Measurements from ENCODE around the gene VAV3.

Gene VAV3

DNA sequence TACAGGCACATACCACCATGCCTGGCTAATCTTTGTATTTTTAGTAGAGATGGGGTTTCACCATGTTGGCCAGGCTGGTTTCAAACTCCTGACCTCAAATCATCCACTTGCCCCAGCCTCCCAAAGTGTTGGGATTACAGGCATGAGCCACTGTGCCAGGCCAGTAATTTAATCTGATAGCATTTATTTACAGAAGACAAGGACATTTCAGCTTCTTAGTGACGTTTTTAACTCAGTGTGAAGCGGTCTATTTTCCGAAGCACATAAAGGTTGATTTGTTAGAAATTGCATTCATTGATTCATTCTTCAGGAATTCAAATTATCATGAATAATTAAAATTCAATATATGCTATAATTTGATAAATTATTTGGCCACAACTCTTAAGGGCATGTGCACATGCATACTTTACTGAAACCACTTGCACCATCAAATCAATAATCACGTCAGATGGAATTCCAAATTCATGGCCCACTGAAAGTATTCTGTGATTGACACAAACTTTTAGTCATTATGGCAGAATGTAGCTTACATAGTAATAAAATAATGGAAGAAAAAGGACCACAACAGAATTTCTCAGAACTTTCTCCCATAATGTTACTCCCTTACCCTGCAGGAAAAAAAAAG lies 339.5 kb downstream of the VAV3 start:
- no peak for DNase-seq

DNA sequence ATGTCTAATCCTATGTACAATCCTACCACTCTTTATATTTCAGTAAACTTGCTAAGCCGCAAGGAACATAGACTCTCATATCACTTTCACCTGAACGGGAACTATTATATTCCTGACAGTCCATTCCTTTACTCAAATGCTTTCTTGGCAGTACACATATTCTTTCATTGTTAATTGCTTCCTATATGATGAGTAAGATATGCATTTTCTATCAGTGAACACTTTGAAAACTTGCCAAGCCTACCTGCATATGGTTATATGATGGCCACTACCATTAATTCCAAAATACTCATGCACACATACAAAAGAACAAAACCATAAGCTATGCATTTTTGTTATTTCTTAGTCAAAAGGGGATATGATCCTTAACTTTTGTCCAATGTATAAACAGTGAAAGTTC lies 341.5 kb downstream of the VAV3 start:
- no peak for DNase-seq

DNA sequence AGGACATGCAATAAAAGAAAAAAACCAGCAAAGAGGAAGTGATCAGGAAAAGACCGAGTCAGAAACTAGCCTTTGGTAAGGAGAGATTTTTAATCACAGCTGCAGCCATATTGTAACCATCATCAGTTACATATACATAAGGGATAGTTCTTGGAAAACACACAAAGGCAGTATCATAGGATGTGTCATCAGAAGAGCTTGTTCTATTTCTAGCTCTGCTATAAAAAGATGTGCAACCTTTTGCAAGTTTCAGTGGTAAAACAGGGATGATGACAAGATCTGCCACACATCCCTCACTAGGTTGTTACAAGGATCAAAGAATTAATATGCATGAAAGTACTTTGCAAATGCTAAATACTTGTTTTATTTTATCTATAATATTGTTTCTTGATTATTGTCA lies 342.0 kb downstream of the VAV3 start:
- DNase-seq: no peak

DNA sequence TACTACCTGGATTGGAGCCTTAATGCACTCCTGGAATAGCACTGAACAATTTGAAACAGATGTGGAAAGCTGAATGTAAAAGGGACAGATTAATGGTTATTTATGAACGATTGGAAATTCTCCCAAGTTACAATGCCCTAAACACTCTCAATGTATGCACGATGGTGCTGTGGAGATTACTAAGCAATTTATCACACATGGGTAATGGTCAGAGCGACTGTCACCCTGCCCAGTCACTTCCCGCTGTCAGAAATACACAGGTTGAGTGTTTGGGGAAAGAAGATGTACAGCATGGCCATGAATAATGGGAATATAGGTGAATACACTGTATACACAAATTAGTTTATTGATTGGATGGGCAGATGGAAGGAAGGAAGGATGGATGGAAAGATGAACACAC lies 342.4 kb downstream of the VAV3 start:
- no peak for DNase-seq

DNA sequence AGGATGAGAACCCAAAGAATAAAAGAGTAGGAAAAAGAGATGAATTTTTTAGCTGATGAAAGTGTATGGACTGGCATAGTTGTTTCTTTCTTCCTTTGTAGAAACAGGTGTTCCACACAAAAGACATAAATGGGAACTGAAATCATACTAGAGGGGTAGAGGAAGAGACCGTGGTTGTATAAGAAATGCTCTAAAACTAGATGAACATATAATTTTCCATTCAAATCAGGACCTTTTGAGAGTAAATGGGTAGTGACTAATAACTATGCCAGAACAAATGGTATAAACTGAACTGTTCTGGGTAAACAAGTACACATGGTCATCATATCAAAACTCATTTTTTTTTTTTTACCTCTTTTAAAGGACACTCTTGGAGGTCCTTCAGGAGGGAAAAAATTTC lies 344.2 kb downstream of the VAV3 start:
- no peak for DNase-seq

DNA sequence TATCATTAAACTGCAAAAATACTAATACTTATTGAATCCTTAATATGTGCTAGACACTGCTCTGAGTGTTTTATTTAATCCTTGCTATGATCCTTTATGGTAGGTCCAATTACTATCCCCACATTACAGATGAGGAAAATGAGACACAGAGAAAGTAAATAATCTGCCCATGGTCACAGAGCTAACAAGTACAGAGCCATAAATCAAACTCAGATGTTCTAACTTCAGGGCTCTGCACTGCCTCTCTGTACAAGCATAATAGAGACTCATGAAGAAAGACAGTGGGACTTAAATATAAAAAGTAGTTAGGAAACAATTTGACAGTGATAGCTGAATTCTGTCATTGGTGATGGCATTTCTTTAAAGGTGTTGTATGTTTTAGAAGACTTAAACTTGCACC lies 346.4 kb downstream of the VAV3 start:
- no peak for DNase-seq

DNA sequence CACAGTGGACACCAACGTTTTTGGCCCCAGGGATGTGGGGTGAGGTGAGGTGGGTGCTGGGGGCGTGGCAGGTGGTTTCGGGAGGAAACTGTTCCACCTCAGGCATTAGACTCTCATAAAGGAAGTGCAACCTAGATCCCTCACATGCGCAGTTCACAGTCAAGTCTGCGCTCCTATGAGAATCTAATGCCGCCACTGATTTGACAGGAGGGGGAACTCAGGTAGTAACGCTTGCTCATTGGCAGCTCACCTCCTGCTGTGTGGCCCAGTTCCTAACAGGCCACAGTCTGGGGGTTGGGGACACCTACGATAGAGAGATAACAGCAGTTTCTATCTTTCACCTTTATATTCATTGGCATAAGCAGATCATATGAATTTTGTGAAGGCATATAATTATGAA lies 347.1 kb downstream of the VAV3 start:
- no peak for DNase-seq

DNA sequence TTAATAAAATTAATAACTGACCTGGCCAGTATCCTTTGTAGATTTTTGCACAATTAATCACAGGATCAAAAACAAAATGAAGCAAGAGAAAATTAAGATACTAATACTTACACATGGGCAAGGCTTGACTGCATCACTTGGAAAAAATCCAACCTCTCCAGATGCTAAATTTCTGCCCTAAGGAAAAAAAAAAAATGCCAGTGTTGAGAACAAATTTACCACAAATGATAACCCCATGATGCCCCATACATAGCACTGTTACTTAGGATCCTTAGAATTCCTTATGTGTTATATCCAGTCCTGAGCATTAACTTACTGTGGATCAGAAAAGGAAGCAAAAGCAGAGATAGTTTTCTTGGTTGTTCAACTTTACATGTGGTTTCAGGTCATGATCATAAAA lies 347.5 kb downstream of the VAV3 start:
- no peak for DNase-seq

DNA sequence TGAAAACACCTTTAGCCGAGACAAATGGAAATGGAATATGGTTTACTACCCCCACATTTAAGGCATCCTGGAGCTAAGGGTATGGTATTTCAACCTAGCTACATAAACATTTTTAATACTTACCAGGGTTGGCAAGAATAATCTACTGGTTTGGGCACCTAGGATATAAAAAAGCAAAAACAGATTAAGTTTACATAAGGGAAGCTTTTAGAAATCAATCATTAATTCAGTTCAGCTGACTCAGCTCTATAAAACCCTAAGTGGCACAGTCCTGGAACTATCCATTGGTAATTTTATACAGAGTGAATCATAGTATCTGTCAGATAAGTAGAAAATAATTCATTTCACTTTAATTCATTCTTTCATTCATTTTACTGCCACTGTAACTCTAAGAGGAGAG lies 355.2 kb downstream of the VAV3 start:
- no peak for DNase-seq

DNA sequence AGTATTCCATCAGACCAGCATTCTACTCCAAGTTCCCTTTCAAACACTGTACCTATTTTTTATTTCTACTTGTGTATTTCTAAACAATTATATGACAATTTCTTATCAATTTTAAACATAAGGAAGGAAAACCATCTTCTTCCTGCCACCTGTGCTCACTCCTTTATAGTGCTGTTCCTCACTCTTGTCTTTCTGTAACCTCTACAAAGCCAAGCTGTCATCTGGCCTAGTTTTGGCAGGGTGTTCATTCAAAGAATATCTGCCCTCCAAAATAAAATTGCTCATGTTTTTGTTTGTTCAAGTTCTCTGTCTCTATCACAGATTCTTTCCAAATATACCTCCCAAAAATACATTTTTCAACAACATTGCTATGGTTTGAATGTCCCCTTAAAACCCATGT lies 360.2 kb downstream of the VAV3 start:
- no peak for DNase-seq

DNA sequence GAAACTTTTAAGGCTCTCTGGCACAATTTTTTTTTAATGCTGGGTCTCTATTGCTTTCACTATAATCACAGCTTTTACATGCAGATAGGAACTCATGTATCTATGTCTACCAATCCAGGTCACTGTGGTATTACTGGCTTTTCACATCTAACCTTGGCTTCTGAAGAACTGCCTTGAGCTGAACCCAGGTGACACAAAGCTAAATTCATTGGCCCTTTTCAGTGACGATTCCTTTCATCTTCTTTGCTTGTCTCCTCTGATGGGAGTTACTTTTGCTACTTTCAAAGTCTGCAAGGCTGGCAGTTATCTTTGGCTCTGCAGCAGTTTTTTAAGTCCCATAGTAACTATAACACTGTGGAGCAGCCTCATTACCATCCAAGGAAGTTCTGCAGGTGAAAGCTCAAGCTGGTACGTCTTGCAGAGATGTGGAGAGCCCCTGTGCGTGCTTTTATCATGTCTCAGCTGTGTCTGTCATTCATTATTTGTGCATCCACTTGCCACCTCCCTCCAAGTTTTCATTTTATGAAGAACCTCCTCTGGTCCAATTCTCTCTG lies 364.3 kb downstream of the VAV3 start:
- DNase-seq: no peak

DNA sequence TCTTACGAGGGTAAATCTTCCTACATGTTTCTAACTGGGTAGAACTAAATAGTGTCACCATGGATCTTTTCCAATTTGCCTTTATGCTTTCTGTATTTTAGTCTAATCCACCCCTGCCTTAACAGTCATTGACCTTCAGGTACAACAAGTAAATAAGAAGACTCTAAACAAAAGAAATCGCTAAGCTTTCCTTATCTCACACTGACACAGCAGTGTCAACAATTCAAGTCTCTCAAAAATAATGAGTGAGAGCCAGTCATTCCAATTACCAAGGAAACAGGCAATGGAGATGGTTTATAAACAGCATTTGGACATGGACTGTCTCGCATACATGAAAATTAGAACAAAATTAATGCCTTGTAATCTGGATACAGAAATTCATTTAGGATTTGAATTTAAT lies 365.8 kb downstream of the VAV3 start:
- no peak for DNase-seq

DNA sequence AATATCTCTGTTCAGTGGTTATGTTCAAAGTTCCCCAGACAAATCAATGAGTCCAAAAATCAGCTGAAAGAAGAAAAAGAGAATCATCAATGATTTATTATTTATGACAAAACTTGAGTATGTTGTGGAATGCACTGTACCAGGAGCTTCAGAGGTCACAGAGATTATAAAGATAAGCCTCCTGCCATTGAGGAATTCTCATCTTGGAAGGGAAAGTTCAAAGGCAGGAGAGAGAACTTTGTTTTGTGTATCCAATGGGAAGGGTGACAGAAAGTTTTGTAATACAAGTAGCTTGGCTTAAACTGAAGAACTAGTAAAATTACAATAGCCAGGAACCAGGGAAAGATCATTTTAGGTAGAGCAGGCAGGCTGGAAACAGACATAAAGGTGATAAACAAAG lies 367.7 kb downstream of the VAV3 start:
- DNase-seq: no peak

DNA sequence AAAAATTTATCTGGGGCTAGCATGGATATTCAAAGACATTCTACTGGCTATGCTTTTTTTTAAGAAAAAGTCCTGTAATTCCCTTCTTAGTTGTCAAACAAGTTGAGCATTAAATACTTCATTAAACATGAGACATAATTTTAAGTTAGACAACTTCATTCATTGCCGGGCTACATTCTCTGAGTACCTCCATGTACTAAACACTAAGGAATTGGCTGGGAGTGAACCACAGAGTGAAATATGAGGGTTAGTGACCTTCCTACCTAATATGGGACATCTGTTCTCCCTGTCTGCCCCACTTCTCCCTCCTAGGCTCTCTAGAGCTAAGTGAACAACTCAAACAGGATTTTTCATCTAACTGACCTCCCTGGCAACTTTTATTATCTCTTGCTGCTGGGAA lies 370.4 kb downstream of the VAV3 start:
- no peak for DNase-seq

DNA sequence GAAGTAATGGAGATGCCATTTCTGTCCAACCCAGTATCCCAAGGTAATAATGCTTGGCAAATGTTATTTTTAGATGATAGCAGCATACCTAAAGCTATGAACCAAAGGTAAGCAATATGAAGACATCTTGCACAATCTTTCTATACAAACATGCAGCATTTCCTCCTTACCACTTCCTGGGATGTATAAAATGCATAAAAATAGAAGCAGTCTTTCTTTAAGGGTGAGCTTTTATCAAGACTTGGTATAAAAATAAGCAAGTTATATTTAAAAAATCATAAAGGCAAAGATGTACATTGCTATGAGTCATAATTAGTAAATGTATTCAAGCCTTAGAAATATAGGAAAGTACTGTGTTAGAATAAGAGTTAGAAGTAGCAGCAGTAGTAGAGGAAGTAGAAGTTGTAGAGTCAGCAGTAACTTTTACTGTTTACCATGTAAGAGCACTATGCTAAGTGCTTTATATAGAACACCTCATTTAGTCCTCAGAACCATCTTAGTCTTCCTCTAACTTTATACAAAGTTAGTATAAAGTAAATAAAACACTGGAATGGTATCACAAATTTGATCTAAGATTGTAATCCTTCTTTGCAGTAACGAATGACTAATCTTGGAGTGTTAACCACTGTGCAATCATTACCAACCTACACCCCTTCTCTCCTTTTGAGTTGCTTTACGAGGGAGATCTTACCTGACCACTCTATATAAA lies 371.3 kb downstream of the VAV3 start:
- DNase-seq: no peak

DNA sequence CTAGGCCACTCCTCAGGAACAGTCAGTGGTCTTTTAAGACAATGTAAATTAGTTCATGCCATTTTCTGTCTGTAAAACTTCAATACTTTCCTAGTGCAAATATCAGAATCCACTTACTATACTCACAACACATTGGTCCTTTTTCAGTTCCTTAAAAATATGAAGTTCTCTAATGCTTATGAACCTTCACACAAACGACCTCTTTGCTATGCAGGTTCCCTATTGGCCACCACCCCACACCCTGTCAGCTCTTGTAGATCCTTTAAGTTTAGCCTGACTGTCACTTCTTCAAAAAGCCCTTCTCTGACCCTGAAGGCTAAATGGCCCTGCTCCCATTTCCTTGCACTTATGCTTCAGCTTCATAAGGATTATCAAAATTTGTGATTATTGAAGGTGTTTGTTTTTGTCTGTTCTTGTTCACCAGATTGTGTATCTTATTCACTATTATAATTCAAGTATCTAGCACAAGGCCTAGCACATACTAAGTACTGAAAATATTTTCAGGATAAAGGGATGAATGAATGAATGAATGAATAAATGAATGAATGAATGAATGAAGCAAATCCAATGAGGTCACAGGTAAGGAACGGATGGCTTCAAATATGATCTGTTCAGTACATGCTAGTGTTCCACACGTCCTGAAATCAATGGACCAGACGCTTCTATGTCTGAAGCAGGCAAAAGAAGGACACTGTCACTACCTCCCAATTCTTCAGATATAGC lies 373.9 kb downstream of the VAV3 start:
- DNase-seq: no peak

DNA sequence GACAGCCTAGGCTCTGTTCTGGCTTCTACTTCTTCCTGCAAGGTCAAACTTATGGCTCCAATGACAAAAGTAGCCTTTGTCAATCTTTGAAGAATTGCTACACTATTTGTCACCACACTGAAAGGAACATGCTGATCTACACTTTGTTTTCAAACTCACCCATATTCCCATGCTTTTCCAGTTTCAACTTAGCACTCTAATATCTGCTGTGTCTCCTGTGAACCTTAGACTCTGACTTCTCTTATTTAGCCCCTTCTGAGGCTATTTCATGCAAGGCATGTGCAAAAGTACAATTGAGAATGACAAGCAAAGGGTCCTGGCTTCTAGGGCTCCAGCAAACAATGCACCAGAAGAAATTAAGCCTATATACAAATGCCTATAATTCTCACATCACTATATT lies 374.9 kb downstream of the VAV3 start:
- no peak for DNase-seq

DNA sequence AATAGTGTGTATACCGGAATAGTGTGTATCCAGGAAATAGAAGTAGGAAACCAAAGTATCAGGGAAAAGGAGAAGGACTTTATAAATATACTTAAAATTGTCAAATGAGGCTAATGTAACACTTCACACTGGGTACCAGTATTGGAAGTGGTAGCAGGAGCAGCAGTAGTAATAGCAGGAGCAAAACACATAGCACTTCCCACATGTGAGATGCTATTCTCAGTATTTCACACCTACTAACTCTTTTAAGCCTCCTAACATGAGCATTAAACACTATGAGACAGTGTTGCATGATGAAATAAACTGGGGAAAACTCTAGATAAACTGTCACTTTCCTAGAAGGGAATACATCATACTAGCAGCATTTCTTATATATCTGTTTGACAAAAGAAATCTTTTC lies 376.7 kb downstream of the VAV3 start:
- DNase-seq: no peak

DNA sequence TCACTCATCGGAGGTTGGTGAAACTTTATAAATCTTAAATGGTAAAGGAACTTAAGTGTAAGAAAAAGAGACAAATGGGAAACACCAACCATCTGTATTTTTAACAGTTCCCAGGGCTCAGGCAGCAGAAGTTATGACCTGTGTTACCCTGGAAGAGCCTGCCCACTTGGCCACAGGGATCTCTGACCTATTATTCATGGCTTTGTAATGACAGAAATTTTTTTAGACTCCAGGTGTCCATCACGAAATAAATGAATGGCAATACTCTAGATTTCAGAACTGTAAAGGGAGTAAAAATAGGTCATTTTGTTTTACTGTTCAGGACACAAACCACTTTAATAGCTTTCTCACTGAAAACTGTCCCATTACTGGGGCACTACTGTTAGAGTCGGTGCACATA lies 389.8 kb downstream of the VAV3 start:
- no peak for DNase-seq

DNA sequence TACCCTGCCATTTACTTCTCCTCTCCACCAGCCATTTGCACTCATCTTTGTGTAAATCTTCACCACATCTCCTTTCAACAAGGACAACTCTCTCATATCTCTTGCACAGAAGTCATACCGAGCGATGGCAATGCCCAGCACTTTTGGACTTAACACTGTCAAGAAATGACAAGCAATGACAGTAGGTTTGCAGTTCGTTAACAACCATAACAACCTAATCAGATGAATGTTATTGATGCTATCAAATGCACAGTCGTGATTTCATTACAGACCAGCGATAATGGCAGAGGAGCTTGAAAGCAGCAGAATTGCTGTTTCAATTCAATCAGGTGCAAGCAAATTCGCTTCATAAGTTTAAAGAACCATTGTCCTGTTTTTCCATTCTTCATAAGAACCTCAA lies 390.9 kb downstream of the VAV3 start:
- DNase-seq: no peak

DNA sequence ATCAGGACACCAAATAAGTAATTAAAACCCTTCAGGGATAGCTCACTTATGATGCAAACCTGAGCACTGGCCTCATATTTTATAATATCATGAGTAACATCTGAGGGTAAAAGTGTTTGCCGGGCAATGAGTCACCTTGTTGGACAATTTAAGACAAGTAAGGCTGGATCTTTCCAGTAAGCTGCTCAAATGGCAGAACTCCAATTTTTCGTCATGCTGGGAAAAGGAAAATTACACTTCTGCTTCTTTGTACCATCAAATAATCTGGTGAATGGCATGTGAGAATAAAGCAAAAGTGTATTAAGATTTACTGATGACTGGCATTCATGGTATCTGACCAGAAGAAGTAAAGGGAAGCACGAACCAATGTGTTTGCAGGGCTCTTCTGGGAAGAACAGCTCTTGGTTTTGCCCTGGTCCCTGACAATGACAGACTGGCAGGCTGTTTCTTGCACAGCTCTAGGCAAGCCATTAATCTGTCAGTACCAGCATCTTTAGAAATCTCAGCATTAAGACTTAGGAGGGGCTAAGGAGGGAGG lies 392.2 kb downstream of the VAV3 start:
- DNase-seq: no peak

DNA sequence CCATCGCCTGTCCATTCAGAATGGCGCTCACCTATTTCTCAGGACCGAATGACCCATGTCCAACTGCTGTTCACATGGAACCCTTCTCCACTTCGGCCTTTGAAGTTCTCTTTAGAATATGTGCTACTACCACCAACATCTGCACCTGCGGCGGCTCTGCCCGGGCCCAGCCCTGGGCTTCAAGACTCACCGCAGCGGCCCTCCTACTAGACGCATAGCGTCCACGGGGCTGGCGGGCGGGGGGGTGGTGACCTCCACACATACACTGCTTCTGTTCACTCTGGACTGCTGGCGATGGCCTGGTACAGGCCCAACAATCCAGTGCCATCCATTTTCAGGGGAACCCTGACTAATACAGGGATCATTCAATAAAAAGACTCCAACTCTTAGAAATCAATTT lies 394.2 kb downstream of the VAV3 start:
- no peak for DNase-seq

DNA sequence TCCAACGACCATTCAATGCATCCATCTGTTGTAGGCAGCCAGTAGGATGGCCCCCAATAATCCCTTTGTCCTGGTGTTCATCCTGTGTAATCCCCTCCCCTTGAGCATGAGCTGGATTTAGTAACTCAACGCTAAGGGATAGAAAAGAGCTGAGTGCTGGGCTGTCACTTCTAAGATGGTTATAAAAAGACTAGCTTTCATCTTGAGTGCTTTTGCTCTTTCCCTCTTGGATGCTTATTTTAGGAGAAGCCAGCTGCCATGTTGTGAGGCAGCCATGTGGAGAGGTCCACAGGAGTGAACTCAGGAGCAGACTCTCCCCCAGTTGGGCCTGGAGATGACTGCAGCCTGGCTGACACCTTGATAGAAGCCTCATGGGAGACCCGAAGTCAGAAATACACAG lies 401.5 kb downstream of the VAV3 start:
- no peak for DNase-seq

DNA sequence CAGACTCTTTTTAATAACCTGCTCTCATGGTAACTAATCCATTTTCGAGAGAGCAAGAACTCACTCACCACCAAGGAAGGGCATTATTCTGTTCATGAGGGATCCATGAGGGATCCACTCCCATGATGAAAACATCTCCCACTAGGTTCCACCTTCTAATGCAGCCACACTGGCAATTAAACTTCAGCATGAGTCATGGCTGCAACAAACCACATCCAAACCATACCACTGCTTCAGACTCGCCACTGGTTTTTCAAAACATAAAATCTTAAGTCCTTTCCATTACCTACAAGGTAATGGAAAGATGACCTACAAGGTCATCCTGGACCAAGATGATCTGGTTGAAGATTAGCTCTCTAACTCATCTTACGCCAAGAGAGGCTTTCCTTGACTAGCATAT lies 405.1 kb downstream of the VAV3 start:
- no peak for DNase-seq
